GM18505 (cell line): ENCODE results near the gene LTN1.
"Not testable (repeated sequence)": the region's sequence is repeated elsewhere in the genome, so short reads cannot be mapped to it uniquely, and the experiment has no call there.

Experiments
- ATAC-seq: cut with Tn5 transposase; IDR thresholded peaks from one replicate; pipeline ENCODE4 v1.9.1; 2021; ENCODE audit not compliant: unreplicated experiment
- POLR2A ChIP-seq: IDR thresholded peaks from 4 replicates; pipeline ENCODE4 v1.6.1; 2011; ENCODE audit warnings: borderline replicate concordance; ENCODE audit not compliant: insufficient read depth, insufficient read length; ENCODE audit errors: extremely low read depth

The LTN1 gene

GRCh38 chr21:28936036-28936435 is 56.6 kb downstream of the LTN1 start:
- no peak for ATAC-seq
- no peak for TF ChIP-seq POLR2A

- TF ChIP-seq POLR2A, result no peak
- ATAC-seq, result no peak
Measured at GRCh38 chr21:28932717-28933116, 60.0 kb downstream of the LTN1 start.

DNA sequence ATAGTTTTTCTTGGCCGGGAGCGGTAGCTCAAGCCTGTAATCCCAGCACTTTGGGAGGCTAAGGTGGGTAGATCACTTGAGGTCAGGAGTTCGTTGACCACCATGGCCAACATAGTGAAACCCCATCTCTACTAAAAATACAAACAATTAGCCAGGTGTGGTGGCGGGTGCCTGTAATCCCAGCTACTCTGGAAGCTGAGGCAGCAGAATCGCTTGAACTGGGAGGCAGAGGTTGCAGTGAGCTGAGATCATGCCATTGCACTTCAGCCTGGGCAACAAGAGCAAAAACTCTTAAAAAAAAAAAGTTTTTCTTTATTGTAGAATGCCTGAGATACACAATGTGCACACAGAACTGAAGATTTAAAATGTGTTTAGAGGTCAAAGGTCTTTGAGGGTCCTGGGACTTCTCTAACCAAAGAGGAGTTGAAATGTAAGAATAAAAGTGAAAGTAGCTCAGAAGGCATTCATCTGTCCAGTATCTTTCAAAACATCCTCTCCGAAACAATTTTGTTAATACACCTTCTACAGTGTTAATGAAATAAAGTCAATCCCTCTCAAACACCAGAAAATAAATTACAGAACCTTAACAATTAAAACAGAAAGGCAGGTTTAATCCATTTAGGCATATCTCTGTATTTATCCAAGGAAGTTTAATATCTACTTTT is 60.8 kb downstream of the LTN1 start:
- not testable (repeated sequence) for ATAC-seq

- no peak for TF ChIP-seq POLR2A
- ATAC-seq, result no peak
Measured at GRCh38 chr21:28928578-28929420, 63.9 kb downstream of the LTN1 start.

DNA sequence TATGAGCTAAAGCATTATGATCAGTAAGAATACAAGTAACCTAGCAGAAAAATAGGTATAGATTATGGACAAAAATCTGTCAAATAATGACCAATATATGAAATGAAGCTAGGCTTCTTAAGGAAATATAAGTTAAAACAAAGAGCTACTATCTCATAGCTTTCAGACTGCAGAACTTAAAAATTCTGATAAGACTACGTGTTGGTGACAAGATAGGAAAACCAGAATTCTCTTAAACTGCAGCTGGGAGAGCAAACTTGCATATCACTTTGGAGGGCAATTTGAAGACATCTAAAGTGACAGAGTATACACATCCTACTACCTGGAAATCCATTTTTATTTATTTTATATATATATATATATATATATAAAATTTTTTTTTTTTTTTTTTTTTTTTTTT is 65.5 kb downstream of the LTN1 start:
- TF ChIP-seq POLR2A, result no peak
- ATAC-seq, result no peak

GRCh38 chr21:28923439-28923975 is 69.2 kb downstream of the LTN1 start:
- TF ChIP-seq POLR2A, result no peak
- no peak for ATAC-seq

GRCh38 chr21:28922368-28922767 is 70.3 kb downstream of the LTN1 start:
- no peak for TF ChIP-seq POLR2A
- no peak for ATAC-seq

DNA sequence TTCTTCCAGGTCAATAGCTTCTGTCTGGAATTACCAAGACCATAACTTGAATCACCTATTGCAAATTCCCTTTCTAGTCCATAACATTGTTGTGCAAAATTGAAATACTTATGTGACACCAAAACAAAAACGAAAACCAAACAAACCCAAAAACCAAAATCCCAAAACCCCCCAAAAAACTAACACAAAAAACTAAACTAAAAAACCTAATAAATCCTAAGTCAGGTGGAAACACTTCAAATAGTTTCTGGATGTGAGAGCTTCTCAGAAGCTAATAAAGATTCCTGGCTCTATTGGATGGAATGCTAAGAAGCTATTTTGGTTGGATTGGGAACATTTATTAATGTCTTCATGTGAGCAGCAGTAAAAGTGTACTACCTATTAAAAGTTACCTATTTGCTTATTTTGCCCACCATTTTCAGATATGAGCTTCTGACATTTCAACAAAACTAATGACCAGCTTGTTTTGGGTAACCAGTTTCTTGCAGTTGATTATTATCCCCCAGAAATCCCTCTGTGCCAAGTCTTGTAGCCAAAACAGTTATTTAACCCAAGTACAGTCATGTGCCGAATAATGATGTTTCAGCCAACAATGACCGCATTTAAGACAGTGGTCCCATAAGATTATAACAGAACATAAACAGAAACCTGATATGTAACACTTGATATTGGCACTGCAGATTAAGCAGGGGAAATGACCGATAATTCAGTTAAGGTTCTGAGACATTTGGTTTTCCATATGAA is 76.4 kb downstream of the LTN1 start:
- no peak for TF ChIP-seq POLR2A

DNA sequence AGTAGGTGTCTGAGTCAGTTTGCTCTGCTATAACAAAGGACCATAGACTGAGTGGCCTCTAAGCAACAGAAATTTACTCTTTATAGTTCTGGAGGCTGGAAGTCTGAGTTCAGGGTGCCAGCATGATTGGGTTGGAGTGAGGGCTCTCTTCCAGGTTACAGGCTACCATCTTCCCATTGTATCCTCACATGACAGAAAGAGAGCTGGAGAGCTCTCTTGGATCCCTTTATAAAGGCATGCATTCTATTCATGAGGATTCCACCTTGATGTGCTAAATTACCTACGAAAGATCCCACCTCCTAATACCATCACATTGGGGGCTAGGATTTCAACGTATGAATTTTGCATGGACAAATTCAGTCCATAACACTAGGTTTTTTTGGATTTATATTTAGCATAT is 79.6 kb downstream of the LTN1 start:
- no peak for ATAC-seq
- TF ChIP-seq POLR2A, result no peak

More for the DNA sequence above, 76.4 kb downstream of the LTN1 start:
- no peak for ATAC-seq

- no peak for TF ChIP-seq POLR2A
- no peak for ATAC-seq
Measured at GRCh38 chr21:28910280-28910887, 82.3 kb downstream of the LTN1 start.

GRCh38 chr21:28908351-28908750 is 84.3 kb downstream of the LTN1 start:
- TF ChIP-seq POLR2A, result no peak
- ATAC-seq, result no peak

- ATAC-seq, result no peak
- no peak for TF ChIP-seq POLR2A
Measured at GRCh38 chr21:28906841-28907240, 85.8 kb downstream of the LTN1 start.

DNA sequence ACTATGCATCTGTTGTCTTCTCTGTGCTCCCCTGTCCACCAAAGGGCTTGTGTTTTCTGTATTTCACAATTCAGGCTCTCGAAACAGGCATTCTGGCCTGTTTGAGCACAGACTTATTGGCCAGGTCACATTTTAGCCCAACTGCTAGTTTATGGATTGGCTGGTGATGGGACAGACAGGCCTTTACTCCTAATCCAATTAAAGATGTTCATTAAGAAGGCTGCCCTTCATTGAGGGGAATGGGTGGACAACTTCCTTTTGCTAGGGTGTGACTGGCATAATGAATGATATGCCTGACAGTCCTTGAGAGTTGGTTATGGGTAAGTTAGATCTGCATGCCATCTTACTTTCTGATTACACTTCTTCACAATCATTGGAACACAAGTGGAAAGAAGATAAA is 86.4 kb downstream of the LTN1 start:
- ATAC-seq, result no peak
- TF ChIP-seq POLR2A, result no peak
